ENCODE results near the gene MXD4.

Gene MXD4

DNA sequence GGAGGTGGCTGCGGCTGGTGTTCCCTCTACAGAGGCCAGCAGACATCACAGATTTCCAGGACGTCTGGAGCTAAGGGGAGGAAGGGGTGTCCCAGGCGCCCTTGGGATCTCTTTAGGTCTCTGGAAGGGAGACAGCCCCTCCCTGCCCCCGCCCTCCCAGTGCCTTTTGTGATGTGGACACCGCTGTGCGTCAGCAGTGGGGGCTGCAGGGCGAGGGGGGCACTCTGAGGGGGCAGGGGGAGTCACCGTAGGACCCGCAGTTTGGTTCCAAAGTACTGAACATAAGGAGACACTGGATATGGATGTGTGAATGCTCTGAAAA lies 25.6 kb upstream of the MXD4 start:
- H4K20me1 ChIP-seq (ENCODE audit: insufficient read depth) = no peaks in the 10 kb centered on the region
- H3K27me3 ChIP-seq (ENCODE audit: insufficient read depth, low read depth) = no peaks in the 10 kb centered on the region
- H3K79me2 ChIP-seq (ENCODE audit: insufficient read depth, low read depth) = no peaks in the 10 kb centered on the region
- H3K4me2 ChIP-seq = no peak overlapping the region
- H2AFZ ChIP-seq (ENCODE audit: low read depth) = no peak overlapping the region
- H3K36me3 ChIP-seq (ENCODE audit: insufficient read depth) = no peaks in the 10 kb centered on the region
- H3K4me3 ChIP-seq (IDR thresholded peaks at IDR 0.05; ENCODE audit: insufficient read depth, low read depth, low read length) = no peak overlapping the region
- H3K27ac ChIP-seq = no peak overlapping the region
- H3K4me1 ChIP-seq (ENCODE audit: low read depth, poor library complexity, severe bottlenecking) = no peaks in the 10 kb centered on the region
- no peak overlapping the region for H3K9ac ChIP-seq
- no peak for TF ChIP-seq CTCF (conservative IDR thresholded peaks at IDR 0.05; ENCODE audit: low read depth, low read length)

- Histone ChIP-seq H3K27ac (no peak overlapping the region), H3K9ac (no peak overlapping the region), H2AFZ (ENCODE audit: low read depth) (no peak overlapping the region)
Observed at GRCh38 chr4:2286904-2287593, 25.1 kb upstream of the MXD4 start.

DNA sequence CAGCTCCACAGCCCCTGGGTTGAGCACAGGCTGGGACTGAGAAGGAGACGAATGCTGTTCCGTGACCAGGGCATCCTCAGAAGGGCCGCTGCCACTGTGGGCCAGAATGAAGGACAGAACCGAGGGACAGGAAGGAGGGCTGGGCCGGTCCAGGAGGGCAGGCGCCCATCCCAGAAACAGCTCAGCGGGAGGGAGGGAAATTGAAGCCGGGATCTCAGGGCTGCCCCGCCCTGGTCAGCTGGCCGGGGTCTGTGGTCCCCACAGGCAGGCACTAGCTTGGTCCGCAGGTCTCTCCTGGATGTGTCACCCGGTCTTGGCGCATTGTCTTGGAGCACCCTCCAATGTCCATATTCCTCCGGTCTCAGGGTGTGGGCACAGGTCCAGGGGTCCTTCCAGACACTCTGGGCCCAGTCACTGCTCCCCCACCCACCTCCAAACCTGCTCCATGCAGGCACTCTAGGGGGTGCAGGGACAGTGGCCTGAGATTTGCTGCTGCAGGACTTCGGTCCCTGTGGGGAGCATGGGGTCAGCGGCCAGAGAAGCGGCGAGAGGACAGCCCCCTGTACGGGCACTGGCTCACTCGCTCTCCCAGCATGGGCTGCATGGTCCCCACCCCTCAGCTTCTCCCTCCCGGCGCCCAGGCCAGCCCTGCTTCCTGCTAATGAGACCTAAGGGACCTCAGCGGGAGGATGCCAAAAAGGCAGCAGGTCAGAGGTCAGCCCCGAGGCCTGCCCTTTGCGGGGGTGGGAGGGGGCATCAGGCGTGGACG lies 23.9 kb upstream of the MXD4 start:
- Histone ChIP-seq H3K9ac (no peak overlapping the region), H3K27ac (no peak overlapping the region), H2AFZ (ENCODE audit: low read depth) (no peak overlapping the region), H3K4me1 (ENCODE audit: low read depth, poor library complexity, severe bottlenecking) (no peaks in the 10 kb centered on the region), H3K4me3 (IDR thresholded peaks at IDR 0.05; ENCODE audit: insufficient read depth, low read depth, low read length) (no peak overlapping the region), H3K4me2 (no peak overlapping the region), H4K20me1 (ENCODE audit: insufficient read depth) (no peaks in the 10 kb centered on the region), H3K79me2 (ENCODE audit: insufficient read depth, low read depth) (no peaks in the 10 kb centered on the region), H3K27me3 (ENCODE audit: insufficient read depth, low read depth) (no peaks in the 10 kb centered on the region), H3K36me3 (ENCODE audit: insufficient read depth) (no peaks in the 10 kb centered on the region)
- TF ChIP-seq CTCF (conservative IDR thresholded peaks at IDR 0.05; ENCODE audit: low read depth, low read length) = no peak

More at GRCh38 chr4:2286904-2287593, 25.1 kb upstream of the MXD4 start:
- Histone ChIP-seq H3K79me2 (ENCODE audit: insufficient read depth, low read depth) (no peaks in the 10 kb centered on the region), H3K4me2 (no peak overlapping the region), H4K20me1 (ENCODE audit: insufficient read depth) (no peaks in the 10 kb centered on the region), H3K4me1 (ENCODE audit: low read depth, poor library complexity, severe bottlenecking) (no peaks in the 10 kb centered on the region), H3K27me3 (ENCODE audit: insufficient read depth, low read depth) (no peaks in the 10 kb centered on the region), H3K36me3 (ENCODE audit: insufficient read depth) (no peaks in the 10 kb centered on the region), H3K4me3 (IDR thresholded peaks at IDR 0.05; ENCODE audit: insufficient read depth, low read depth, low read length) (no peak overlapping the region)
- TF ChIP-seq CTCF (conservative IDR thresholded peaks at IDR 0.05; ENCODE audit: low read depth, low read length) = no peak

DNA sequence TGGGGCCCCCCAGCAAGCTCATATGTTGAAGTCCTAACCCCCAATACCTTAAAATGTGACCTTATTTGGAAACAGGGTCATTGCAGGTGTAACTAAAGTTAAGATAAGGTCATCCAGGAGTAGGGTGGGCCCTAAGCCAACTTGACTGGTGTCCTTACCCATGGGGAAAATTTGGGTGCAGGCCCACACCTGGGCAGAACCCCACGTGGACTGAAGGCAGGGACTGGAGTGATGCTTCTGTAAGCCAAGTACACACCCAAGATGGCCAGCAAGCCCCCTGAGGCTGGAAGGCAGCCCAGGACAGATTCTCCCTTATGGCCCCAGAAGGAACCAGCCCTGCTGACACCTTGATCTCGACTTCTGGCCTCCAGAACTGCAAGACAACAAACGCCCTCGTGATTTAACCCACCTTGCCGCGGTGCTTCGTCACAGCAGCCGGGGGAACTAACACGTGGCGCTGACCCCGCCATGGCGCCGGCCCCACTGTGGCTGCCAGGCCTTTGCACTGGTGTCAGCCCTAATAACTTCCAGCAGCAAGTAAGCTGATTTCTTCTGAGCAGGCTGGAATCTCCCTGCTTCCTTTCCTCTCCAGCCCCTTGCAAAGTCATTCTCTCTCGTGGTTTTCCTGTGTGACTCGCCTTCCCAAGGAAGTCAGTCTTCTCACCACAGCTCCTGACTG lies 23.2 kb upstream of the MXD4 start:
- Histone ChIP-seq H3K27ac (no peak overlapping the region), H3K4me1 (ENCODE audit: low read depth, poor library complexity, severe bottlenecking) (no peaks in the 10 kb centered on the region), H3K4me3 (IDR thresholded peaks at IDR 0.05; ENCODE audit: insufficient read depth, low read depth, low read length) (no peak overlapping the region), H3K9ac (no peak overlapping the region), H2AFZ (ENCODE audit: low read depth) (no peak overlapping the region), H4K20me1 (ENCODE audit: insufficient read depth) (no peaks in the 10 kb centered on the region), H3K4me2 (no peak overlapping the region), H3K79me2 (ENCODE audit: insufficient read depth, low read depth) (no peaks in the 10 kb centered on the region), H3K36me3 (ENCODE audit: insufficient read depth) (no peaks in the 10 kb centered on the region), H3K27me3 (ENCODE audit: insufficient read depth, low read depth) (no peaks in the 10 kb centered on the region)
- TF ChIP-seq CTCF (conservative IDR thresholded peaks at IDR 0.05; ENCODE audit: low read depth, low read length) = no peak

Measured in KMS-11 (cell line).